GM18517 (cell line): ENCODE results near the gene TTLL7.

Source experiments
- ATAC-seq: cut with Tn5 transposase; IDR thresholded peaks from one replicate; pipeline ENCODE4 v1.9.1; 2021; ENCODE audit warnings: mild to moderate bottlenecking, moderate library complexity; ENCODE audit not compliant: unreplicated experiment

The TTLL7 gene

GRCh38 chr1:83998498-83999315 is at the start of gene TTLL7:
Gene TTLL7 (minus strand): TSS chr1:83999132. CDS start chr1:83952211, 46,921 bp downstream.
- peak; percentile 90 for ATAC-seq

GRCh38 chr1:84042461-84042860 is 43.5 kb upstream of the TTLL7 start:
- no peak for ATAC-seq

- no peak for ATAC-seq
Observed at GRCh38 chr1:84037758-84038611, 39.1 kb upstream of the TTLL7 start.

GRCh38 chr1:84031802-84032327 is 32.9 kb upstream of the TTLL7 start:
- no peak for ATAC-seq

GRCh38 chr1:84027368-84027767 is 28.4 kb upstream of the TTLL7 start:
- no peak for ATAC-seq

- no peak for ATAC-seq
Observed at GRCh38 chr1:84025966-84026365, 27.0 kb upstream of the TTLL7 start.

GRCh38 chr1:84021822-84022221 is 22.9 kb upstream of the TTLL7 start:
- ATAC-seq = no peak

GRCh38 chr1:84020151-84020550 is 21.2 kb upstream of the TTLL7 start:
- ATAC-seq = no peak

- ATAC-seq = no peak
Observed at GRCh38 chr1:84019217-84019616, 20.3 kb upstream of the TTLL7 start.

GRCh38 chr1:84013708-84014107 is 14.8 kb upstream of the TTLL7 start:
- ATAC-seq = no peak

GRCh38 chr1:84012018-84012417 is 13.1 kb upstream of the TTLL7 start:
- no peak for ATAC-seq

- ATAC-seq = no peak
Observed at GRCh38 chr1:84010136-84010535, 11.2 kb upstream of the TTLL7 start.

GRCh38 chr1:84008631-84009030 is 9.7 kb upstream of the TTLL7 start:
- ATAC-seq = no peak

- no peak for ATAC-seq
Observed at GRCh38 chr1:84006591-84006990, 7.7 kb upstream of the TTLL7 start.

- ATAC-seq = no peak
Observed at GRCh38 chr1:84001501-84001900, 2.6 kb upstream of the TTLL7 start.

GRCh38 chr1:84000954-84001495 is 2.1 kb upstream of the TTLL7 start:
- ATAC-seq = no peak

- no peak for ATAC-seq
Observed at GRCh38 chr1:84000196-84000885, 1.4 kb upstream of the TTLL7 start.

- ATAC-seq = peak; percentile 79
Observed at GRCh38 chr1:83999316-83999819, 436 bp upstream of the TTLL7 start.

GRCh38 chr1:83998205-83998497 is 781 bp downstream of the TTLL7 start:
- ATAC-seq = no peak

- no peak for ATAC-seq
Observed at GRCh38 chr1:83997631-83998030, 1.3 kb downstream of the TTLL7 start.

- ATAC-seq = no peak
Observed at GRCh38 chr1:83996621-83997020, 2.3 kb downstream of the TTLL7 start.
